Activated naive CD8-positive, alpha-beta T cell treated with anti-CD3 and anti-CD28 coated beads for 36 hours (primary cell): ENCODE results near the gene F9. TPM values are rescaled to one million over a fixed set of nuclear protein-coding genes. Genes with fewer than 3 reads are reported as not detected.

Source experiments
- DNase-seq: peaks from one replicate; pipeline ENCODE4 v3.0.0; 2021
- H3K27ac Mint-ChIP-seq: one replicate; pipeline ENCODE4 v1.8.0; 2022; ENCODE audit warnings: mild to moderate bottlenecking, moderate library complexity, mixed read lengths
- H3K27me3 Mint-ChIP-seq: one replicate; pipeline ENCODE4 v1.8.0; 2022; ENCODE audit warnings: mild to moderate bottlenecking, mixed read lengths
- H3K36me3 Mint-ChIP-seq: one replicate; pipeline ENCODE4 v1.8.0; 2021; ENCODE audit warnings: mild to moderate bottlenecking, mixed read lengths
- H3K4me1 Mint-ChIP-seq: one replicate; pipeline ENCODE4 v1.8.0; 2021; ENCODE audit warnings: mixed read lengths
- H3K4me3 Mint-ChIP-seq: one replicate; pipeline ENCODE4 v1.8.0; 2022; ENCODE audit warnings: mild to moderate bottlenecking, moderate library complexity, mixed read lengths
- H3K9me3 Mint-ChIP-seq: one replicate; pipeline ENCODE4 v1.8.0; 2022; ENCODE audit warnings: mixed read lengths
- total RNA-seq, 2 experiments: library from RNA; stranded (reverse); gene quantifications; one replicate each; pipeline ENCODE4 v1.2.3, GENCODE V29; 2021

Gene F9
- total RNA-seq, 2 experiments from 2014 or later, result not detected

DNA sequence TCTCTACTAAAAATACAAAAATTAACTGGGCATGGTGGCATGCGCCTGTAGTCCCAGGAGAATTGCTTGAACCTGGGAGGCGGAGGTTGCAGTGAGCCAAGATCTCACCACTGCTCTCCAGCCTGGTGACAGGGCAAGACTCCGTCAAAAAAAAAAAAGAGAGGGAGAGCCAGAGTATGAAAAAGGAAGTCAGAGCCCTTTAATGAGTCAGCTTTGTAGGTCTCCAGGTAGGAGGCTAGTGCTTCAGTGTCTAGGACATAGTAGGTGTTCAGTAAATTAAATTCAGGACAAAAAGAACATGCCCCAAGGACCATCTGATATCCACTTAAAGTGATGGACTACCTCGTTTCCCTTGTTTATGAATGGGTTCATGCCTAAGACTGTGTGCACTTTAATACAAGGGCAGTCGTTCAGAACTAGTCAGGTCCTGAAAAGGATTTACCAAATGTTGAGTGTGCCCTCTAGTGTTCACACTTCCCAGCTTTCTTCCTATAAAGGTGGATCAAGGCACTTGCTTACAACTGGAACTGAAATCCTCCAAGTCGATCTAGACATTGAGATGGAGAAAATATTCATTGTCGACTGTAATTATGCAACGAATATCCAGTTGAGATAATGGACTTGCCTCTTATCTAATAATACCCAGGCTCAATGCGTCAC lies 29.0 kb downstream of the F9 start:
- Mint-ChIP-seq H3K4me3 (no peak overlapping the region), H3K27ac (no peak overlapping the region), H3K36me3 (no peaks in the 10 kb centered on the region), H3K4me1 (peaks cover 3% of the 10 kb centered on the region), H3K9me3 (no peaks in the 10 kb centered on the region), H3K27me3 (peaks cover 8% of the 10 kb centered on the region)
- DNase-seq, result peak; percentile 1

DNA sequence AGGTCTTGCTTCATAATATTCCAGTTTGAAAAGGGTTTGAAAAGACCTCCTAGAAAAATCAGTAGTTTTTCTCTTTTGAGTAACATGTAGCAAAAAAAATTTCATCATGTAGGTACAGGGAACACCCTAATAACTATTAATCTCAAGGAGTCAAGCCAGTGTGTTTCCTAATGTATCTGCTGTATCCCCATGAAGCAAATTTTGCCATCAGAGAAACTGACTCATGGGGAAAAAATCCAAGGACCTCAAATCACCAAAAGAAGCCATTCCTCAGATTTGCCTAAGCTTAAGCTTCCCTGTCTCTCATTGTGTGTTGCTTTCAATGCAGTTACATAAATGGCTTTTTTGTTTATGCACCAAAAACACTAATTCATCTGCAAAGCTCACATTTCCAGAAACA lies 29.7 kb downstream of the F9 start:
- H3K36me3 Mint-ChIP-seq, result no peaks in the 10 kb centered on the region
- no peak overlapping the region for H3K27ac Mint-ChIP-seq
- no peaks in the 10 kb centered on the region for H3K4me1 Mint-ChIP-seq
- no peaks in the 10 kb centered on the region for H3K9me3 Mint-ChIP-seq
- peaks cover 8% of the 10 kb centered on the region for H3K27me3 Mint-ChIP-seq
- no peak for DNase-seq
- no peak overlapping the region for H3K4me3 Mint-ChIP-seq

DNA sequence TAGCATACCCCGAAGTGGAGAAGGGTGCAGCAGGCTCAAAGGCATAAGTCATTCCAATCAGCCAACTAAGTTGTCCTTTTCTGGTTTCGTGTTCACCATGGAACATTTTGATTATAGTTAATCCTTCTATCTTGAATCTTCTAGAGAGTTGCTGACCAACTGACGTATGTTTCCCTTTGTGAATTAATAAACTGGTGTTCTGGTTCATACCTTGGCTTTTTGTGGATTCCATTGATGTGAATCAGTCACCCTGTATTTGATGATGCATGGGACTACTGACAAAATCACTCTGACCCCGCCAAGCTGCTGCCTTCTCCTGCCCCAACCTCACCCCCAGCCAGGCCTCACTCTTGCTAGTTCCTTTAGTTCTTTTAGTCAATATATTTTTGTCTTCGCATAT lies 32.7 kb downstream of the F9 start:
- H3K27ac Mint-ChIP-seq, result no peak overlapping the region
- H3K4me3 Mint-ChIP-seq, result no peak overlapping the region
- no peaks in the 10 kb centered on the region for H3K9me3 Mint-ChIP-seq
- no peaks in the 10 kb centered on the region for H3K36me3 Mint-ChIP-seq
- no peaks in the 10 kb centered on the region for H3K4me1 Mint-ChIP-seq
- H3K27me3 Mint-ChIP-seq, result peaks cover 2% of the 10 kb centered on the region
- DNase-seq, result no peak

DNA sequence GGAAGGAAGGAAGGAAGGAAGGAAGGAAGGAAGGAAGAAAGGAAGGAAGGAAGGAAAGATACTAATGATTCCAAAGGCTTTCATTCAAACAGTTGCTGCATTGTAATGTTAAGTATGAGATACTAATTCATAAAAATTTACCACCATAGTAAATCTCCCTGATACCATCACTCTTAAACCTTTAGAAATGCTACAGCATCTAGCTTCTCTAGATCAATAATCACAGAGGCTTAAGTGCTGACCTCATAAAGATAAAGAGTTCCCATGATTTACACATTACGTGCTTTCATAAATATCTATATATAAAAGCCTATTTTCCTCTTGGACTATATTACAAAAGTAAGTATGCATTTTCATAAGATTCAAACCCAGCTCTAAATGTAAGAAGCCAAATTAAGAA lies 36.4 kb downstream of the F9 start:
- no peaks in the 10 kb centered on the region for H3K4me1 Mint-ChIP-seq
- no peaks in the 10 kb centered on the region for H3K27me3 Mint-ChIP-seq
- DNase-seq, result no peak
- no peaks in the 10 kb centered on the region for H3K36me3 Mint-ChIP-seq
- no peak overlapping the region for H3K4me3 Mint-ChIP-seq
- H3K9me3 Mint-ChIP-seq, result no peaks in the 10 kb centered on the region
- no peak overlapping the region for H3K27ac Mint-ChIP-seq

DNA sequence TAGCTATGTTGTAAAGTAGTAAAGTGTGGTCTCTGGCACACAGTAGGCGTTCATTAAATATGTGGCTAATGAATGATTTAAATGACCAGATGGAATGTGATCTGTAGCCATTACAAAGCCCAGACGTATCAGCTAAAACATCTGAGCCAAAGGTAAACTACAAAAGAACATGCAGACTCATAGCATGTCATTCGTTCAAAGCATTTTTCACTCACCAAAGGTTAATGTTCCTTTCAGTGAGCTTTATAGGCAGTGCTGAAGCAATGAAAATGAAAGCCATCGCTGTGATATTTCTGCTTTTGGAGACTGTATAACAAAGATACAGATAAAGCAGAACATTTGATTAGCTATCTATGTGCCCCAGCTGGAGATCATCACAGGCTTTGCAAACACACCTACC lies 50.5 kb downstream of the F9 start:
- no peak overlapping the region for H3K4me3 Mint-ChIP-seq
- H3K36me3 Mint-ChIP-seq, result no peaks in the 10 kb centered on the region
- no peaks in the 10 kb centered on the region for H3K4me1 Mint-ChIP-seq
- no peaks in the 10 kb centered on the region for H3K9me3 Mint-ChIP-seq
- H3K27me3 Mint-ChIP-seq, result no peaks in the 10 kb centered on the region
- no peak for DNase-seq
- no peak overlapping the region for H3K27ac Mint-ChIP-seq

DNA sequence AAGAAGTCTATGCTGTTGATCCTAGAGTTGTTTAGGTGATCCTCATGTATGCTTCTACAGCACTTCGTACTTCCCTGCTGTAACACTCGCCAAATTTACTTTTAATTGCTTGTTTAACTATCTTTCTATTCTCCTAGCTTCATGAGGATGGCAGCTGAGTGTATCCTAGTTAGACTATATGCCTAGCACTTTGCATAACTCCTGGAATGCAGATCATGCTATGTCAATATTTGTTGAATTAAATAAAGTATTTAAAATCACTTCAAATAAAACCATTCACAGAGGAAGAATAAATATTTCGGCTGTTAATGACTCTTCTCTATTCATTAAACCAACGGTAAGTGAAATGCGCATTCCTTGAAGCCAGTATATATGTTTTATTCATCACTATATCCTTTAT lies 55.1 kb downstream of the F9 start:
- Mint-ChIP-seq H3K36me3 (no peaks in the 10 kb centered on the region), H3K4me3 (no peak overlapping the region), H3K4me1 (no peaks in the 10 kb centered on the region), H3K27ac (no peak overlapping the region), H3K27me3 (no peaks in the 10 kb centered on the region), H3K9me3 (no peaks in the 10 kb centered on the region)
- DNase-seq, result no peak

DNA sequence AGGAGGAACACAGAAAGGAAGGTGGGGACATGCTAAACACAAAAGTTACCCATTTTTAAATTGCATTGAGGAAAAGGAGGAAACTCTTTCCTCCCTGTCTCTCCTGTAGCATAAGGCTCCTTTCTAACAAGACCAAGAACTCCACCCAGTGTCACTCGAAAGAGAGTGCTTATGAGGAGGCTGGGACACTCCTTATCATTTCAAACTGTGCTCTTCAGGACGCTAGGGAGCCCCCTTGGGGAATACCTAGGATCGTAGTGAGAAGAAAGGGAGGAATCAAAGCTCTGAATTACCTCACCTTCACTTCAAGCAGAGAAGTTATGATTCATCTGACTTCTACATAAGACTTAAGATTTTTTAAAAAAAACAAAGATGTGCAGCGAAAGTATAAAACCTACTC lies 65.5 kb downstream of the F9 start:
- Mint-ChIP-seq H3K4me3 (no peak overlapping the region), H3K27me3 (no peaks in the 10 kb centered on the region), H3K36me3 (no peaks in the 10 kb centered on the region), H3K9me3 (peaks cover 1% of the 10 kb centered on the region), H3K27ac (no peak overlapping the region), H3K4me1 (no peaks in the 10 kb centered on the region)
- DNase-seq, result no peak

DNA sequence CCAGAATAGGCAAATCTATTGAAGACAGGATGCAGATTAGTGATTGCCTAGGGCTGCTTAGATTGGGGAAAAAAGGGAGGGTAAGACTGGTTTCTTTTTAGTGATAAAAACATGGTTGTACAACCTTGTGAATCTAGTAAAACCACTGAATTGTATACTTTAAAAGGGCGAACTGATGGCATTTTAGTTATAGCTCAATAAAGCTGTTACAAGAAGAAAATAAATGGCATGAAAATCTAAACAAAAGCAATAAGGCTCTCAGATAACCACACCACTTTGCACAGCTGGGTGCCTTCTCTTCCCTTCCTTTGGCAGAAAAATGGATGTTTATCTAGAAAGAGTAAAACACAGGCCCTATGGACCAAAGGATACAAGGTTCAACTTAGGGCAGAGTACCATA lies 69.6 kb downstream of the F9 start:
- H3K27me3 Mint-ChIP-seq, result no peaks in the 10 kb centered on the region

More for the DNA sequence above, 69.6 kb downstream of the F9 start:
- H3K36me3 Mint-ChIP-seq, result no peaks in the 10 kb centered on the region
- peaks cover 1% of the 10 kb centered on the region for H3K9me3 Mint-ChIP-seq
- DNase-seq, result no peak
- H3K4me1 Mint-ChIP-seq, result no peaks in the 10 kb centered on the region
- no peak overlapping the region for H3K4me3 Mint-ChIP-seq
- no peak overlapping the region for H3K27ac Mint-ChIP-seq

Other genes with a start within 250 kb of the F9 start
- under 1 TPM; 0.23 to 0.32 TPM for gene MCF2, start 177.4 kb downstream of the F9 start, total RNA-seq